RWPE2 (cell line): ENCODE results near the gene POLD3.

Source experiments
- ATAC-seq: fragments of 200-7000 bp; cut with Tn5 transposase; 3 replicates; pipeline ENCODE4 v1.9.1; 2021; ENCODE audit warnings: low read depth
- DNase-seq: peaks from one replicate; pipeline ENCODE4 v3.0.0-alpha.2; 2020; ENCODE audit warnings: low spot score
- H3K27ac ChIP-seq: fragments of 450-650 bp; 2 replicates; pipeline ENCODE4 v1.5.1; 2017; ENCODE audit warnings: mild to moderate bottlenecking; ENCODE audit not compliant: poor library complexity, severe bottlenecking
- H3K27me3 ChIP-seq: fragments of 250-450 bp; sonication (Bioruptor Pico); 2 replicates; pipeline ENCODE4 v1.5.1; 2021; ENCODE audit warnings: mild to moderate bottlenecking, moderate library complexity; ENCODE audit not compliant: insufficient read depth, poor library complexity, severe bottlenecking
- H3K36me3 ChIP-seq: fragments of 250-450 bp; sonication (Bioruptor Pico); 2 replicates; pipeline ENCODE4 v1.5.1; 2020; ENCODE audit warnings: low read depth, mild to moderate bottlenecking, moderate library complexity
- H3K4me1 ChIP-seq: fragments of 250-450 bp; sonication (Bioruptor Pico); 2 replicates; pipeline ENCODE4 v1.5.1; 2021; ENCODE audit warnings: mild to moderate bottlenecking, moderate library complexity; ENCODE audit not compliant: insufficient read depth, poor library complexity, severe bottlenecking
- H3K4me3 ChIP-seq: fragments of 250-450 bp; sonication (Bioruptor Pico); 2 replicates; pipeline ENCODE4 v1.5.1; 2021; ENCODE audit warnings: mild to moderate bottlenecking, moderate library complexity; ENCODE audit not compliant: severe bottlenecking
- H3K9me3 ChIP-seq: fragments of 250-450 bp; sonication (Bioruptor Pico); 2 replicates; pipeline ENCODE4 v1.5.1; 2021; ENCODE audit warnings: mild to moderate bottlenecking, moderate library complexity; ENCODE audit not compliant: severe bottlenecking
- TF ChIP-seq, protein P1 (sequence below): fragments of 450-650 bp; IDR thresholded peaks from one replicate; pipeline ENCODE4 v1.5.1; 2017; ENCODE audit warnings: mild to moderate bottlenecking, moderate library complexity; ENCODE audit not compliant: poor library complexity, severe bottlenecking

The POLD3 gene

DNA sequence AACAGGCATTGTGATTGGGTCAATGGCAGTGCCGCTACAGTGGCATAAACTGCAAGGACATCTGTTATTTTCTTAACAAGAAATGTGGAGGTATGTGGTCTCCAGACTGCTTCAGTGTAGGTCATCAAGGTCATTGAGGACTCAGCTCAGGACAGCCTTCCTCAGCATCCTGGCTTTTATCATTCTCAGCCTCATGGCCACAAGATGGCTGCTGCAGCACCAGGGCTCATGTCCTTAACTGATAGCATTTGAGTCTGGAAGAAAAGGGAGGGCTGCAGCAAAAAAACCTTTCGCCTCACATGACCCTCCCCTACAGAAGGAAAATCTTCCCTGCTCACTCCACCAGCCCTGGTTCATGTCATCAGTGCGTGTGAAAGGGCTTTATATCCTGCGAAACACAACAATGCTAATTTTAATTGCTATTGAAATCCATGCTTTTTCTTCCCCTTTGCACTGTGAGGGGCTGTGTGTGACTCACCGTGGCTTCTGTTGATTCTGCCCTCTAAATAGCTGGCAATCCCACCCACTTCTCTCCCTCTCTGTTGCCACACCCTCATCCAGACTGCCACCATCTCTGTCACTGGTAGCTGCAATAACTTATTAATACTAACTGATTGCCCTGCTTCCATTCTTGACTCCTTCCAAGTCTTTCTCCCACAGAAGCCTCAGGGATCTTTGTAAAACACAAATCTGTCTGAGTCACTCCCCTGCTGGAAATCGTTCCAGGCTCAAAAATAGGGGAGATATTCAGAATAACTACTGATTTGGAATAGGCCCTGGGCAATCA is 95.0 kb downstream of the POLD3 start:
- Histone ChIP-seq H3K4me1 (no peaks in the 10 kb centered on the region), H3K27ac (no peak overlapping the region), H3K9me3 (no peaks in the 10 kb centered on the region), H3K4me3 (no peak overlapping the region), H3K27me3 (no peaks in the 10 kb centered on the region), H3K36me3 (no peaks in the 10 kb centered on the region)
- ATAC-seq (no peak), DNase-seq (peak; percentile 1)
- TF ChIP-seq, protein P1, sequence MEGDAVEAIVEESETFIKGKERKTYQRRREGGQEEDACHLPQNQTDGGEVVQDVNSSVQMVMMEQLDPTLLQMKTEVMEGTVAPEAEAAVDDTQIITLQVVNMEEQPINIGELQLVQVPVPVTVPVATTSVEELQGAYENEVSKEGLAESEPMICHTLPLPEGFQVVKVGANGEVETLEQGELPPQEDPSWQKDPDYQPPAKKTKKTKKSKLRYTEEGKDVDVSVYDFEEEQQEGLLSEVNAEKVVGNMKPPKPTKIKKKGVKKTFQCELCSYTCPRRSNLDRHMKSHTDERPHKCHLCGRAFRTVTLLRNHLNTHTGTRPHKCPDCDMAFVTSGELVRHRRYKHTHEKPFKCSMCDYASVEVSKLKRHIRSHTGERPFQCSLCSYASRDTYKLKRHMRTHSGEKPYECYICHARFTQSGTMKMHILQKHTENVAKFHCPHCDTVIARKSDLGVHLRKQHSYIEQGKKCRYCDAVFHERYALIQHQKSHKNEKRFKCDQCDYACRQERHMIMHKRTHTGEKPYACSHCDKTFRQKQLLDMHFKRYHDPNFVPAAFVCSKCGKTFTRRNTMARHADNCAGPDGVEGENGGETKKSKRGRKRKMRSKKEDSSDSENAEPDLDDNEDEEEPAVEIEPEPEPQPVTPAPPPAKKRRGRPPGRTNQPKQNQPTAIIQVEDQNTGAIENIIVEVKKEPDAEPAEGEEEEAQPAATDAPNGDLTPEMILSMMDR: no peak

DNA sequence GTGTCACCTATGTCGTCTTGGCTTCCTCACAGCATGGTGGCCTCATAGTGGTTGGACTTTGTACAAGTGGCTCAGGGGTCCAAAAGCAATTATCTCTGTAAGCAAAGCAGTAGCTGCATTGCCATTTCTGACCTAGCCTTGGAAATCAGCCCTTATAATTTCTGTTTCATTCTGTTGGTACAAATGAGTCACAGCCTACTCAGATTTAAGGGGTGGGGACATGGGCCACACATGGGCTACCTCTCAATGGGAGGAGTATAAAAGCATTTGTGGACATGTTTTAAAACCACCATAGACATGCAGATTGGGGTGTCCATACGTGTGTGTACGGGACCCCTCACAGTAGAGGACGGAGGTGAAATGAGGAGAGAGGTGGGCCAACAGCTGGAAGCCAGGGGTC is 97.3 kb downstream of the POLD3 start:
- DNase-seq (no peak), ATAC-seq (0 out of 3 replicates have a peak, but pooled peaks have one; percentile 51)
- Histone ChIP-seq H3K4me1 (no peaks in the 10 kb centered on the region), H3K4me3 (no peak overlapping the region), H3K36me3 (no peaks in the 10 kb centered on the region), H3K9me3 (no peaks in the 10 kb centered on the region), H3K27ac (no peak overlapping the region), H3K27me3 (no peaks in the 10 kb centered on the region)
- TF ChIP-seq, protein P1: no peak

DNA sequence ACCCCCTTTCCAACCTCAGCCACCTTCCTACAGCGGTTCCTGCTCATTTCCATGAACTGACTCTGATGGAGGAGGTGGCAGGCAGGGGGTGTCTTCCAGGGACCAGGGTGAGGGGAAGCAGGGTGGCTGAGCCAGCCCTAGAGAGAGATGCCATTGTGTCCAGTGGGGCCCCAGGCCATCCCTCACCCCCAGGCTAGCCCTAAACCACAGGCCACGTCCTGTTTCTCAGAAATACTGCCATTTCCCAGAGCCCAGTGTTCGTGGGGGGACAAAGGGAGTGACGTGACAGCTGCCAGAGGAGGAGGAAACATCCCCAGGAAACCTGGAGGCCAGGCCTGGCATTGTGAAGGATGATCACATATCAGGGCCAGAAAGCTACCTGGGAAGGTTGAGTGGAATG is 99.4 kb downstream of the POLD3 start:
- ATAC-seq (no peak), DNase-seq (no peak)
- Histone ChIP-seq H3K27me3 (no peaks in the 10 kb centered on the region), H3K4me3 (no peak overlapping the region), H3K9me3 (no peaks in the 10 kb centered on the region), H3K36me3 (no peaks in the 10 kb centered on the region), H3K4me1 (peaks cover 4% of the 10 kb centered on the region), H3K27ac (no peak overlapping the region)
- TF ChIP-seq, protein P1: no peak
